HS-5 (cell line): ENCODE measurements around the gene MAP3K5.
A peak's percentile ranks its signal among the peaks of the same experiment; 100 is the strongest.

ENCODE experiments used
- DNase-seq: peaks from one replicate; pipeline ENCODE4 v3.0.0-alpha.2; 2012; ENCODE audit warnings: low read depth

Gene MAP3K5

DNA sequence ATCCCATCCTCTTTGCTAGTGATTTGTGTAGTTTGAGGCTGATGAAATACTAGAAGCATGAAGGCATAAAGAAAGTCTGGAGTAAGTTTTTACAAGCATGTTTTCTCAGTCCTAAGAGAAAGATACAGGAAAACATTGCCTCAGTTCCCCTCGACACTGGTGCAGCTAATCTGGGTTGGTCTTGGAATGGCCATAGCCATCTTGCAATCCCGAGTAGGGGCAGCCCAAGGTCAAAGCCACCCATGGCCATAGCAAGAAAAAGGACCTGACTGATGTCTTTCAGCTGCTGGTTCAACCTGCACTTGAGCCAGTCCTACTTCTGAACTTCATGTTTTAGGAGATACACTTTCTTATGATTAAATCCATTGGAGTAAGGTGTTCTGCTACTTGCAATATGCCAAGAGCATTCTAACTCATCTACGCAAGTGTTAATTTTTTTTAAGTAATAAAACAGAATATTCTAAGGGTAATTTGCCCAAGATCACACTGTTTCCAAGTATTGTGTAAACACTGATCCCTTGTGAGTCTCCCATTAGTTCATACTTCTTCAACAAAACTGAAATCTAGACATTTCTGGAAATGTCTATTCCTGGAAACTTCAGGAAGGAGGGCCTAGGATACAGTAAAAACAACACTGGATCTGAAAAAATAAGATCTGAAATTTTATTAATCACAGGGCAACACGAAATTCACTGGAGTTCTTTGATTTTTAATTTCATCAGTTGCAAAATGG, 108.9 kb downstream of the MAP3K5 start:
- DNase-seq: no peak

- DNase-seq: no peak
Measured at GRCh38 chr6:136682292-136682691, 110.0 kb downstream of the MAP3K5 start.

DNA sequence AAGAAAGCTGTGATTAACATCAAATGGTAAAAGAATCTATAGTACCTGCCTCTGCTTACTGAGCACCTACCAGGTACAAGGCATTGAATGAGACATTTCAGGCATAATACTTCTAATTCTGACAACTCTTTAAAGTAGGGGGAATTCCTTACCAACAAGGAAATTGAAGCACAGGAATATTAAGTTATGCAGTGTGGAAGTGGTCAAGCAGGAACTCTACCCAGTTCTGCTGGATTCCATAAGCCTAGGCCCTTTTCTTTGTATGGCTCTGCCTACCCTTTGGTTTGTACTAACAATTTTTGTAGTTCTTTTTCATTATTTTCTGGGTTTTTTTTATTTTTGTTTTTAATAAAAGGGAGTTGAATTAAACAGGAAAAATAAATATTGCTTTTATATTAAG, 114.5 kb downstream of the MAP3K5 start:
- DNase-seq: no peak

DNA sequence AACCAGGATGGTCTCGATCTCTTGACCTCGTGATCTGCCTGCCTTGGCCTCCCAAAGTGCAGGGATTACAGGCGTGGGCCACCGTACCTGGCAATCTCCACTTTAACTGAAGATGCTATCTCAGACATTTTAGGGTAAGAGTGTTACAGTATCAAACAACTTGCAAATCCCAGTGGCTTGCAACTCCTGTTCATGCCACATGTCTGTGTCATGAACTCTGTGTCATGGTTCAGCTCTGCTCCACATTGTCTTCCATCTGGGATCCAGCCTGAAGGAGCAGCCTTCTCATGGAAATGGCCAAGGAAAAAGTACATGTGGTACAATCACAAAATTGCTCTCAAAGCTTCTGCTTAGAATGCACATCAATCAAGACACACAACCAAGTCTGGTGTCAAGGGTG, 114.9 kb downstream of the MAP3K5 start:
- DNase-seq: no peak

DNA sequence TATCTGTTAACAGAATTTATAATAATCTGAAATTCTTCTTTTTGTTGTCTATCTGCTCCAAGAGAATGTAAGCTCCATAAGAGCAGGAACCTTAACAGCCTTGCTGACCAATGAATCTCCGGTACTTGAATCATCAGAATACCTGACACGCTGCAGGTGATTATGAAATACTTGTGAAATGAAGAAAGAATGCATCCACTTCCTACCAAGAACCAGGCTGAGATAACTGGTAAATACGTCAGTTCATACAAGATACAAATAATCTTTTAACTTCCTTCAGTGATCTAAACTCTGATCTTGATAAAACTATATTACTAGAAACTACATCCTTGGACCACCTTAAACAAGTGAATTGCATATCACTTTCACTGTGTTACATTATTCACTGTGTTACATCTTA, 116.2 kb downstream of the MAP3K5 start:
- DNase-seq: no peak

- no peak for DNase-seq
Measured at GRCh38 chr6:136673571-136673970, 118.7 kb downstream of the MAP3K5 start.

DNA sequence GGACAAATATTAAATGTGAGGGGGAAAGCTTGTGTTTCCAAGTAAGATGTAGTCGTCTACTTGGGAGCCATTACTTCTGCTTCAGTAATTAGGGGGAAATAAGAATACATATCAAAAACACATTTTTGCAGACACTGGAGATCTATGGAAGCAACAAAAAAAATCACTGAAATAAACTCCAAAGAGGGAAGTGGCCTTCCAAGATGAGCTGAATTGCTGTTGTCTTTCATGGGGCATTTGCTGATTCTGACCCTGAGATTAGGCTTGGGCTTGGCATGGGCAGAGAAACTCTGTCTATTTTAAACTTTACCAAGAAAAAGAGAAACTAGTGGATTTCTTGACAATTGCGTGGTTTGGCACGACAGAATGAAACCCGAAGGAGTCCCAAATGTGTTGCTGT, 120.1 kb downstream of the MAP3K5 start:
- DNase-seq: no peak

GRCh38 chr6:136669299-136669699, 123.0 kb downstream of the MAP3K5 start:
- DNase-seq: peak; percentile 82

- no peak for DNase-seq
Measured at GRCh38 chr6:136668571-136668970, 123.7 kb downstream of the MAP3K5 start.

DNA sequence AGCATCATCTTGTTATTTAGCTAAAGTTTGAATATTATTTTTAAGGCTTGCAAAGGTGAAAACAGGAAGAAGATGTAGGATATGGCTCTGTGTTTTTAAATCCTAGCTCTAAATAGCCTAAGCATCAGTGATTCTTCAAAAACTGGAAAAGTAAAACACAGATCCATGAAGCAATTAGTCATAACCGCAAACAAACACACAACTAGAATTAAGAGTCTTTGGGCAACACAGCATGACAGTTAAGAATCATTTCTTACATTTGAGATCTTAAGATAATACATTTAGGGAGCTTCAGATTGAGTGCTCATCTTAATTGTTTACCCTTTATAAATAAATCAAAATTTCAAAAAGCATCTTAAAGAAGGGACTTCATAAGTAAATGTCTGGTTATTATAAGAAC, 126.2 kb downstream of the MAP3K5 start:
- no peak for DNase-seq

GRCh38 chr6:136662347-136663237, 129.7 kb downstream of the MAP3K5 start:
- DNase-seq: no peak

GRCh38 chr6:136660727-136661126, 131.6 kb downstream of the MAP3K5 start:
- DNase-seq: no peak

DNA sequence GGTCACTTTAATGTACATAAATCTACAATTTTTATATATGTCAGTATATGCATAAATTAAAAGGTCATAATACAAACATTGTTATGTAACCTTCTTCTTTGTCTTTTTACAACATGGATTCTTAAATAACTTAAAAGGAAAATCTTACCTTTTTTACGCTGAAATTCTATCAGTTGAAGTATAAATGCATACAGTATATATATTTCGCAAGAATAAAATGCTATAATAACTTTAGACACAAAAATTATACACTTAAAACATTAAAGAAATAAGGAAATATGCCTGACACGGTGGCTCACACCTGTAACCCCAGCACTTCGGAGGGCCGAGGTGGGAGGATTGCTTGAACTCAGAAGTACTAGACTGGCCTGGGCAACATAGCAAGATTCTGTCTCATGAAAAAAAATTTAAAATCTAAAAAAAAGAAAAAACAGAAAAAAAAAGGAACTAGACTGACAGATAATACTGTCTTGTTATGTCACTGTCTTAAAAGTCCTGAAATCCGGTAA, 132.2 kb downstream of the MAP3K5 start:
- DNase-seq: no peak

GRCh38 chr6:136658711-136659110, 133.6 kb downstream of the MAP3K5 start:
- DNase-seq: no peak

GRCh38 chr6:136657666-136658065, 134.6 kb downstream of the MAP3K5 start:
- no peak for DNase-seq

- DNase-seq: no peak
Measured at GRCh38 chr6:136656121-136656520, 136.2 kb downstream of the MAP3K5 start.

DNA sequence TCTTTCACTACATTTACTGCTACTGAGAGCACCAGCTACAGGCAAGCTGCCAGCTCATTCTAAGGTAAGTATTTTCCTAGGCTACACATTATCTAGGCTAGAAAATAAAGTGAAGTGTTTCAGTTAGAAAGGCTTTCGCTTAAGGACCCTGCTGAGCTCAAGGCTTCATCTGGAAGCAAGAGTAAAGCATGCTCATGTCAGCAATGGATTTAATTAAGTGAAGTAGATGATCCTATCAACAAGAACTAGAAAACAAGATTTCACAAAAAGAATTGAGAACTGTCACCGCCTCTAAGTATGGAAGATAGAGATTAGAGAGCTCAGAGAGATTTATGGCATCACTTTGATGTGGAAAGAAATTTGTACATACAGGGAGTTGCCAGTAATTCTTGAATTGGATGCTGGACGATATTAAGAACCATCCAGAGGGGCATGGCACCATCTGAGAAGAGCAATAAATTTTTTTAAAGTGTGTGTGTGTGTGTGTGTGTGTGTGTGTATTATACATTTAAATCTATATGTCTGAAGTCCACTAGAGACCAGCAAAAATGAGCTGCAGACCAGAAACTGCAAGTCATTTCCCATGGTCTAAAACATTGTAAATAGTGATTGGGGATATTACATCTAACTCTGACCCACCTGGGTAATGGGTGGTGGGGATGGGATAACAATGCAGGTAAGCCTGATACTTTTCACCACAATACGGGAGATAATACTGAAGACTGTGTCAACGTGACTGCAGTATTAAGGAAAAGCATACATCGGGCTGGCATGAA, 136.8 kb downstream of the MAP3K5 start:
- no peak for DNase-seq

- DNase-seq: no peak
Measured at GRCh38 chr6:136654086-136654485, 138.2 kb downstream of the MAP3K5 start.

DNA sequence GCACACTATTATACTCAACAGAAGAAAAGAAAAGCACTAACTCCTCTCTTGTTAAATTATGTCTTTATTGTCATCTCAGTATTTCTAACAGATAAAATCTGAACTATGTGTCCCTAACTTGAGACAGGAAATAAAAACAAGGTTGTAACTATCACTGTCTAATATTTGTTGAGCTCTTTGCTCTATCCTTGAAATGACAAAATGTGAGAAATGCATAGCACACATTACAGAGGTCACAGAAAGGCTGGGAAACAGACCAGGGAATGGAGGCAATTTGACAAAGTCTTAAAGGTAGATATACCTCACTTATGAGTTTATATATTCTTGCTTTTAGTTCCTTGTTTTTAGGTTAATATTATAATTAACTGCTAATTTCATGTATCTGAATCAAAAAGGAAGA, 139.6 kb downstream of the MAP3K5 start:
- DNase-seq: no peak

- no peak for DNase-seq
Measured at GRCh38 chr6:136651982-136652381, 140.3 kb downstream of the MAP3K5 start.

GRCh38 chr6:136647363-136647852, 144.9 kb downstream of the MAP3K5 start:
- DNase-seq: no peak

DNA sequence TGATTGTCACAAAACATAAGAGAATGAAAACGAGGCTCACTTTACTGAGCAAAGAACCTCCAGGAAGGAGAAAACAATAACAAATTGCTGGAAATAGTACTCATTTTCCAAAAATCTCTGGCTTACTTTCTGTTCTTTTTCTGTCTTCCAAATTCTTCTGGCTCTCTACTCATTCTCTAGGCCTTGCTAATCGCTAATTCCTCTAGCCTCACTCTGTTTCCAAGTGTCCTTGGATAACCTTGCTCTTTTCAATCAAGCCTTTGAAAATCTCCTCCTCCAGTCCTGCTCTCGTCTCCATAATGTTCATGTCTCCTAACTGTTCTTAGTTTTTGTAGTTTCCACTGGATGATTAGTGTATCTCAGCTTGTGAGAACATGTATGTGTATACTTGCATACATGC, 145.9 kb downstream of the MAP3K5 start:
- no peak for DNase-seq
